ENCODE results near the gene HLA-DQB2.
"Not testable (repeated sequence)": the region's sequence is repeated elsewhere in the genome, so short reads cannot be mapped to it uniquely, and the experiment has no call there.

HLA-DQB2 gene

DNA sequence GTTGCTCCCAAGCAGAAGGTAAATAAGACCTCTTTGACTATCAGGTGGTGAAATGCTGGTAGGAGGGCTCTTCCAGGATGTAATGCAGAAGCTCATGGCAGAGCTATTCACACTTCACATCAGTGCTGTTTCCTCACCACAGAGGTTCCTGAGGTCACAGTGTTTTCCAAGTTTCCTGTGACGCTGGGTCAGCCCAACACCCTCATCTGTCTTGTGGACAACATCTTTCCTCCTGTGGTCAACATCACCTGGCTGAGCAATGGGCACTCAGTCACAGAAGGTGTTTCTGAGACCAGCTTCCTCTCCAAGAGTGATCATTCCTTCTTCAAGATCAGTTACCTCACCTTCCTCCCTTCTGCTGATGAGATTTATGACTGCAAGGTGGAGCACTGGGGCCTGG, 17.7 kb downstream of the HLA-DQB2 start:
- not testable (repeated sequence) for DNase-seq (ENCODE audit: low read depth in 3 of 3)

- no peak for DNase-seq (ENCODE audit: low read depth in 3 of 3)
Measured at GRCh38 chr6:32744776-32745175, 18.6 kb downstream of the HLA-DQB2 start.

GRCh38 chr6:32742374-32742773, 21.0 kb downstream of the HLA-DQB2 start:
- DNase-seq (ENCODE audit: low read depth in 3 of 3) = no peak

DNA sequence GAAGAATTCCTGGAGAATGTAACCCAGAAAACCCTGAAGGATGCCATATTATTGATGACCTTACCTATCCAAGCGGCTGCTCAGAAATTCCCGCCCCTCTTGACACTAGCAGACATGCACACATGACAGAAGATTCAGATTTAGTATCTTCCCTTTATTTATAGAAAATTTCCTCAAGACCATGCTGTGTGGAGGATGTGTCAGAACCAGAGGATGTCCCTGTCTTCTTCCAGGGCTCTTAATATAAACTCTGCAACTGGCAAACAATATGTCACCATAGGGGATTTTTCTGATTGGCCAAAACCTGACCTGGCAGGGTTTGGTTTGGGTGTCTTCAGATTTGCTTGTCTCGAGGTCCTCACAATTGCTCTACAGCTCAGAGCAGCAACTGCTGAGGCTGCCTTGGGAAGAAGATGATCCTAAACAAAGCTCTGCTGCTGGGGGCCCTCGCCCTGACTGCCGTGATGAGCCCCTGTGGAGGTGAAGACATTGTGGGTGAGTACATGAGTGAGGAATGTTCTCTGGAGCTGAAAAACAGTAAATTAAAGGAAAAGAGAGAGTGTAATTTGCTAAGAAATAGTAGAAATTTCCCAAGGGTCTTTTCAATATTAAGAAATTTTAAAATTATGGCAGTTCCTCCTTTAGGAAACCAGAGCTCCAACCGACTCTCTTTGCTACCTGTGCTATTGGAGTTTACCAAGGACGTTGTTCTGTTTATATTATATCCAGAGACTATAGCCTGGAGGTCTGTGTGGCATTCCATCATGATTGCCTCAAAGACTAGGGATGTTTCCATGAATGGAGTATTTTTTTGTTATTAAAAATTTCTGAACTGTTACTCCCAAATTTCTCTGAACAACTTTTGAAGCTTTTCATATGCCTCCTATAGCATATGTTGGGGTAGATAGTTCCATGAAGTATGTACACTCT, 22.0 kb downstream of the HLA-DQB2 start, which contains the start of gene HLA-DQA2:
HLA-DQA2 (plus strand) TSS at position 361 of the 930 bp plus-strand sequence; CDS start at position 414, 53 bp downstream.
- no peak for DNase-seq (ENCODE audit: low read depth in 3 of 3)

- DNase-seq (ENCODE audit: low read depth in 3 of 3) = no peak
Measured at GRCh38 chr6:32738126-32738525, 25.2 kb downstream of the HLA-DQB2 start.

GRCh38 chr6:32718879-32719278, 44.5 kb downstream of the HLA-DQB2 start:
- DNase-seq (ENCODE audit: low read depth in 3 of 3) = no peak

- DNase-seq (ENCODE audit: low read depth in 3 of 3) = no peak
Measured at GRCh38 chr6:32716396-32716795, 46.9 kb downstream of the HLA-DQB2 start.

DNA sequence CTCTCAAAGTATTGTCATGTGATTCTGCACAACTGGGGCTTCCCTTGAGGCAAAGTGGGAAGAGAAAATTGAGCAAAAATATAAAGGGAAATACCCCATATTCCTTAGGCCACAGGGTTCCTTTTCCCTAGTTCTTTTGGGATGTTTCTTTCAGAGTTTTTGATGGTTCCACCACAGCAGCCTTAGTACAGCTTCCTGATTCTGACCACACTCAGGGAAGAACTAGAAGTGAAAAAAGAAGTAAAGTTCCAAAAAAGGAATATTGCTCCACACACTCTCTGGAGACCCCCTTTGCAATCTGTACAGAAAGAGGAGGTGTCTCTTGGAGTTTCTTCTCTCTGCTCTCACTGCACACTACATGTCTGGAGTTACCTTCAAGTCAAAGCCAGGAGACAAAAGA, 50.1 kb downstream of the HLA-DQB2 start:
- DNase-seq (ENCODE audit: low read depth in 3 of 3) = no peak

DNA sequence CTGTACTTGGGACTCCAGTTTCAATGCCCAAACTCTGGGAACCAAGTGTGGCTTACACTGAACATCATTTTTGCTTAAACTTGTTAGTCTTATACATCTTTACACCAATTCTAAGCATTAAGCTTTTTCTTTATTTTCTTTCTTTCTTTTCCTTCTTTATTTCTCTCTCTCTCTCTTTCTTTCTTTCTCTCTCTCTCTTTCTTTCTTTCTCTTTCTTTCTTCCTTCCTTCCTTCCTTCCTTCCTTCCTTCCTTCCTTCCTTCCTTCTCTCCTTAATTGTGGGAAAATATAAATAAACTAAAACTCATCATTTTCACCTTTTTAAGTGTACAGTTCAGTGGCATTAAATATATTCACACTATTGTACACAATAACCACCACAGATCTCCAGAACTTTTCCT, 53.7 kb downstream of the HLA-DQB2 start:
- no peak for DNase-seq (ENCODE audit: low read depth in 3 of 3)
